Myocyte (in vitro differentiated cells): Measurements from ENCODE around the gene FBXO9. TPM values are rescaled to one million over a fixed set of nuclear protein-coding genes. Genes with fewer than 3 reads are reported as not detected.
"Not testable (repeated sequence)": the region's sequence is repeated elsewhere in the genome, so short reads cannot be mapped to it uniquely, and the experiment has no call there.

Experiments
- DNase-seq: peaks from one replicate; pipeline ENCODE4 v3.0.0-alpha.2; 2012; ENCODE audit warnings: low read depth
- total RNA-seq: library from RNA; depleted of rRNA; stranded (reverse); fragments of >200 nt; gene quantifications from 2 replicates; pipeline ENCODE4 v1.2.3, GENCODE V29; 2014

The FBXO9 gene
- total RNA-seq, 1 donor from 2014 or later: 46.2 TPM

DNA sequence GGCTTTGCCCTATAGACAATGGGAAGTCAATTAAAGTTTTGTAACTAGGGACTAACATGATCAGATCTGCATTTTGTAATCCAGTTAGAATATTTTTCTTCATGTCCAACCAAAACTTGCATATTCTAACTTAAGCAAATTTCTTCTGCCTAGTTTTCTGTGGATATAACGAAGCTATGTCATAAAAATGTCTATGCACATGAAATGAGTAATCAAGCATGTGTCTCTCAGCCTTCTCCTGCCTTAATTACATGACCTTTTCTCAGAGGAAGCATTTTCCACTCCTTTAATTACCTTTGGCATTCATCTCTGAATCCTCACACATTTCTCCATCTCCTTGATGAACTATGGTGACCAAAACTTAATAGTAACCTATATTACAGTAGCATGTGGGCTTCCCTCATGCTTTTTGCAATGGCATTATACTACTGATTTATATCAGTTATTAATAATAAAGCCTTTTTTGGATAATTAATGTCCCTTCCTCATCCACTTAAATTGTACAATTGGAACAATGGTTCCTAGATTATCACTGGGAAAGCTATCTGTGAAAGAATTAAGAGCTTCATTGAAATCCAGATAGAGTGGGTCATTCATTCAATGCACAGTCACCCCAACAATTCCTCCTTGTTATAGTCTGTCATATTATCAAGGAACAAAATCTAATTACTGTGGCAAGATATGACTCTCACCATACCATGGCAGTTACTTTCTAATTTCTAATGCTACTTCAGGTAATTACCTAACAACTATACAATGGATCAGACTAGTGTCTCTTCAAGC, 19.1 kb upstream of the FBXO9 start:
- DNase-seq: no peak

GRCh38 chr6:53048431-53049195, 16.6 kb upstream of the FBXO9 start:
- peak; percentile 73 for DNase-seq

DNA sequence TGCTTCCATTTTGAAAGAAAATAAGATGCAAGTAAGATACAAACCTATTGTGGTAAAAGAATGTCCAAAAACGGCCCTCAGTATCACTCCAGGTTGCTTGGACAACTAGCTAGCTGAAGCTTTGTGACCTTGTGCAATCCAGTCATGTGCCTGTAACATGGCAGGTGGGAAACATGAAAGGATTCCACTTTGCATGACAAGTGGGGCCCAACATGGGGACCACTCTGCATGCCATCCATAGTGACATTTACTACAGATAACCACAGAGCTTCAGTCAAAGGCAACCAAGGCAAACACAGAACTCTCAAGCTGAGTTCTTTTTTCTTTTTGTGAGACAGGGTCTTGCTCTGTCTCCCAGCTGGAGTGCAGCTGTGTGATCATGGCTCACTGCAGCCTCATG, 15.8 kb upstream of the FBXO9 start:
- DNase-seq: peak; percentile 5

DNA sequence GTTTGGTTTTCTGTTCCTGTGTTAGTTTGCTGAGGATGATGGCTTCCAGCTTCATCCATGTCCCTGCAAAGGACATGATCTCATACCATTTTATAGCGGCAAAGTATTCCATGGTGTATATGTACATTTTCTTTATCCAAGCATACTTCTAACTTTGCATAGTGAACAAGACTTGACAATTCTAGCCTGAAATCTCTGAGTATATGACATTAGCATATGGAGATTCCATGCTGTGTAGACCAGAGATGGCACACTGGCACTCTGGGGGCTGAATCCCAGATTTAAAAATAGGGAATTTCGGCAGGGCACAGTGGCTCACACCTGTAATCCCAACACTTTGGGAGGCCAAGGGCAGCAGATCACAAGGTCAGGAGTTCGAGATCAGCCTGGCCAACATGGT, 13.1 kb upstream of the FBXO9 start:
- DNase-seq: not testable (repeated sequence)

DNA sequence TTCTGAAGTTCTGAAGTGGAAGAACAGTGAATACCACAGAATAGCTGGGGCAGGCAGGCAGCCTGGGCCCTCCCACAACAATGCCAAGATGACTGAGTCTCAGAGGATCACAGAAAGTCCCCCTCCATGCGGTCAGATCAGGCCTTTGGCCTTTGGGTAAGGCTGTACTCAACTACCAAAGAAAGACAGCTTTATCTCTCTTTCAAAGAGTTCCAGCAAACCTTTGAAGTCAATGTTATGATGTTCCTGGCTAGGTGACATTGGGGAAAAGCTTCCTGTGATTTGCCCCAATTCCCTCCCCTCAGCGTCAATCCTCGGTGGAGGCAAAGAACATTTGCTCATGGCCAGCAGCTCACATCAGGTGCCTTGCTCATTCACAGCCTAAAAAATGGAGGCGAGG, 10.7 kb upstream of the FBXO9 start:
- DNase-seq: no peak

DNA sequence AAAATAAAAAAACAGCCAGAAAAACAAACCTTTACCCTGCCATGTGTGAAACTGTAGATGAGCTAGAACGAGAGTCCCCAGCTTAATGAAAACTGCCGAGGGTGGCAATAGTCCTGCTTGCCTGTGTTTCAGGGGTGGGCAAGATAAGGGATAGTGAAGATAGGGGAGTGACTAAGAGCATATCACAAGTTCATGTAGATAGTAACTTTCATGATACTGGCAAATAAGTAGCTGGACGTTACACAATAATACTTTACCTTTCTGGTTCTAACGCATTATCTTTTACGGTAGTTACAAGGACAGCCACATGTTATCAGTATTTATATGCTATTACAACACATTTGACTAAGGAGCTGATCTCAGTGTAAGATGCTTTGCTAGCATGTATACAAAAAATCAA, 9.3 kb upstream of the FBXO9 start:
- no peak for DNase-seq

- no peak for DNase-seq
Observed at GRCh38 chr6:53056273-53056672, 8.9 kb upstream of the FBXO9 start.

DNA sequence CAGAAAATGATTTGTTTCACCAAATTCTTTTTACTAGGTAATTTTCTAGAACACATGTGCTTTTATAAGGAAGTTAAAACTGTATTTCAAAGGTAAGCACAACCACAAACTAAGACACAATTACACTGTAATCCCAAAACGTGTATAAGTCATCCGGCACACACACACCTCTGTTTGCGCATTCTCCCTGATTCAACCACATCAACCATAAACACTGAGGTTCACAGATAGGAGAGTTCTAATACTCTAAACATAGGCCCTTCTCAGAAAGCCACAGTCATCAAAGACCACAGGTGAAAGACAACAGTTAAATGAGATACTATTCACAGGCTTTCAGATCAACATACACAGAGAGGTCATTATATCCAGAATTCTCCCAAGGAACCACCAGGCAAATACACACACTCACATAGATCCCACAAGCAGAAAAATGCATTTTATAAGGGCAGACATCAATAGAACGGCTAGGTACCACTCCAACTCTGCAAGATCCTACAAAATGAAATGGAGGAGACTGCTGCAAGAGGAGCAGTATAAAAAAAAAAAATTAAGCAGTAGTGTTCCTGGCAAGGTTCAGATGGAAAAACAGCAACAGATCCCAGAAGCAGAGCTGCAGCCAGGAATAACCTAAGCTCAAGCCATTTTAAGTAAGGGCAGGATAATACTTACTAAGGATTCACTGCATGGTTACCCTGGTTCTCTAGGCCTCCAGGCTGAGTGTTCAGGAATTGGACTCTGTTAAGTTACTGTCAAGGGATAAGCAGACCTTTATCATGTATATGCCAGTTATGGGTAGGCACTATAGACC, 6.6 kb upstream of the FBXO9 start:
- DNase-seq: no peak

GRCh38 chr6:53059648-53060589, 5.3 kb upstream of the FBXO9 start:
- no peak for DNase-seq

- DNase-seq: no peak
Observed at GRCh38 chr6:53062169-53062539, 3.0 kb upstream of the FBXO9 start.

DNA sequence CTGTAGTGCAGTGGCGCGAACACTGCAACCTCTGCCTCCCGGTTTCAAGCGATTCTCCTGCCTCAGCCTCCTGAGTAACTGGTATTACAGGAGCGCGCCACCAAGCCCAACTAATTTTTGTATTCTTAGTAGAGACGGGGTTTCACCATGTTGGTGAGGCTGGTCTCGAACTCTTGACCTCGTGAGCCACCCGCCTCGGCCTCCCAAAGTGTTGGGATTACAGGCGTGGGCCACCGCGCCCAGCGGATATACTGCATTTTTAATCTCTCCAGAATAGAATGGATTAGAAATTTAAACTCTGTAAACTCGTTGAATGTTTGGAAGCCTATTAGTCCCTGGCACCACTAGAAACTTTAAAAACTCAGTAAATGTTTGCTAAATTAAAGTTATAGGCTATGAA, 949 bp upstream of the FBXO9 start:
- not testable (repeated sequence) for DNase-seq

GRCh38 chr6:53064726-53065265, 408 bp upstream of the FBXO9 start:
- peak; percentile 99 for DNase-seq

DNA sequence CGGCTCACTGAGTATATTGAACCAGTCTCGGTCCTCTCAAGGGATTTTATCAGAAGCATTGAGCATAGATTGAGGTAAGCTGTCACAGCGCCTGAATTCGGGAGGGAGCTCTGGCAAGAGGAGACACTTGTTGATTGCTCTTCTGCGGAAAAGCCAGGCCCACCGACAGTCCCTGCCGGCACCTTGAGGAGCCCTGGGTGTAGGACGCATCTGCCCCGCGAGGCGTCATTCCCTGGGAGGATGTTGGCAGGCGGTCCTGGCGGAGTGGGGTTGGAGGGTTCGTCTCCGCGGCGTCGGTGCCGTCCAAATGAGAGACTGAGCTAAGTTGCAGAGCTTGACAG, 843 bp downstream of the FBXO9 start:
- peak; percentile 42 for DNase-seq

DNA sequence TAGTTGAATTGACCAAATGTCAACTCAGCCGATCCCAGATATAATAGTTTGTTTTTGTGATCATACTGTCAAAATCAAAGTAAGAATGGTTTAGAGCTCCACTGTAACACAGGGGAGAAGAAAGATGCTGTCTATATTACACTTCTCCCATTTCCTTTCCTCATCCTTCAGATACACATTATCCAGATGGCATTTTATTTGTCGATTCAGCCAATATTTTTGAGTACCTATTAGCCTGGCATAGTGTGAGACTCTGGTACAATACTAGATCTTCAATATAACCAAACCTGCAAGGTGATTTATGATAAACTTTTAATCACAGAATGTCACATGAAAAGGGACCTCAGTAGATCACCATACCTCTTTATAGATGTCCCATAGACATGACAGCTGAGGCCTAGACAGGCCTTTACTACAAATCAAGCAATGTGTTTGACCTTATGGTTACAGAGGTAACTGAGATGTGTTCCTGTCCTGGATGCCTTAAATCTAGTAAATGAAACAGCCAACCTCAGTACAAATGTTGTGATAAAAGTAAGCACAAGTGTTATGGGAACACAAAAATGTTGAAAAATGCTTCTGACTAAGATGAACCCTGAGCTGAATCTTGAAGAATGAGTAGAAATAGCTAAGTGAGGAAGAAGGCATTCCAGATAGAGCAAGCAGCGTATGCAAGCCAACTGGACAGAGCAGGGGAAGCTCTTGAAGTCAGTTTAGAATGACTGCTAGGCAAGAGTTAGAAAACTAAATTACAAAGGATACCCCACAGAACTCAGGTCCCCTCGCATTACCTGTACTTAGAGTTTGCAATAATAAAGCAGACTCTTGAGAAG, 1.9 kb downstream of the FBXO9 start:
- no peak for DNase-seq

DNA sequence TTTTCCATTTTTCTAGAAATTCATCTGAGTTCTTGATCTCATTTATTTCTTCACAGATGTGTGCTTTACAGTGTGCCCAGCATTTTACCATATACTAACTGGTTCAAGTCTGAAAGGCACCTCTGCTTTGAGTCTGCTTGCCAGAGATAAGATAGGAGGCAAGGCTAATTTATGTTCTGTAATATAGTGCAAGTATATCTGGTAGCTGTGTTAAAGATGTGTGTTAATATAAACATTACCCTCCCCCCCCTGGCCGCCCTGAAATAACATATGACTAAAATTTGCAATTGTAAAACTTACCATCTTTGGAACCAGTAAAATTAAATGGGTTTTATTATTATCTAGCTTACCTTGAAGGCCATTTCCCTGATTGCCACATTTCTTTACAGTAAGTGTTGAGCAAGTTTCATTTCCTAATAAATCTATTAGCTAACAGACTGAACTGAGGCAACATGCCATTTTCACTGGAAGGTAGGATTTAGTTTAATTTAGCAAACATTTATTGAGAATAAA, 2.7 kb downstream of the FBXO9 start:
- no peak for DNase-seq

DNA sequence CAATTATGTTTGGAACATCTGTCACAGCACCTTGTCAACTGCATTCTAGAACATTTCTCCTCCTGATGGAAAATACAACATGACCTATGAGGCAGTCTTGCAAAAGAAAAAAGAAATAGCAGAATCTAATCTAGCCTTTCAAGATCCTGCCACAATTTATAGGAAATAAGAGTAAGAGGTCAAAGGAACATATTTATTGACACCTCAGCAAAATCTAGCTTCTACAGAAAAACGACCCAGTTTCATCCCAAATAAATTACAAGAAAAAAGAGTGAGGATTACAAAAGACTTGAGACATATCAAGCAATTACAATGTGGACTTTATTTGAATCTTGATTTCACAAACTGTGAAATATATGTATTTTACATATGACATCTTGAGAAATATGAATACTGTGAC, 4.2 kb downstream of the FBXO9 start:
- DNase-seq: no peak

DNA sequence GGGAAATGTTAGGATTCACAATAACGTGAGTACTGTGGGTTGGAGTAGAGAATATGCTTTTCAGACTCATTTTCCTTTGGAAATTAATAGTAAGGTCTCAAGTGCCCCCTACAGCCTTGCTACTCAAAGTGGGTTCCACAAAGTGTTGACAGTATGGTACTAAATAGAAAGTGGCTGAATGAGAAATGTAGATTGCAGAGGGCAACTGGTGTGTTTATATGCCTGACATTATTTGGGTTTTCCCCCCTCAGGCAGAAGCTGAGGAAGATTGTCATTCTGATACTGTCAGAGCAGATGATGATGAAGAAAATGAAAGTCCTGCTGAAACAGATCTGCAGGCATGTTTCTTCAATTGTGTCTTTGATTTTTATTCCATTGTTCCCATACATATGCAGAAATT, 5.6 kb downstream of the FBXO9 start:
- DNase-seq: no peak

- no peak for DNase-seq
Observed at GRCh38 chr6:53074347-53074746, 9.1 kb downstream of the FBXO9 start.

GRCh38 chr6:53080813-53081212, 15.6 kb downstream of the FBXO9 start:
- DNase-seq: no peak

GRCh38 chr6:53086302-53086701, 21.1 kb downstream of the FBXO9 start:
- DNase-seq: no peak
